ENCODE results near the gene NR1D1. TPM values are rescaled to one million over a fixed set of nuclear protein-coding genes. Genes with fewer than 3 reads are reported as not detected.
A peak's percentile ranks its signal among the peaks of the same experiment; 100 is the strongest.

NR1D1 gene
- total and polyA plus RNA-seq, 2 of the 13 experiments (the other 11 are each of a cell fraction or from before 2014, with no cell fraction given) = 2.1 to 2.7 TPM

DNA sequence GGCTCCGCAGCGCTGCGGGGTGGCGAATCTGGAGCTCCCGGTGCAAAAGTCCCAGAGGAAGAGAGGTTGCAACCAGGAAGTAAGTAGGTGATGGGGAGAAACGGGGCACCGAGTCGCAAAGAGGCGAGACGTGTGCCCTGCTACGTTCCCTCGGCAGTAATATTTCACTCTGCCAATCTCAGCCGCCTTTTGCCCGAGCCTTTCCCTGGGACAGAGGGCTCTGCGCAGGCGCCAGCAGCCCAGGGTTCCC lies at the start of gene NR1D1 (continued):
- TF ChIP-seq, protein P1, sequence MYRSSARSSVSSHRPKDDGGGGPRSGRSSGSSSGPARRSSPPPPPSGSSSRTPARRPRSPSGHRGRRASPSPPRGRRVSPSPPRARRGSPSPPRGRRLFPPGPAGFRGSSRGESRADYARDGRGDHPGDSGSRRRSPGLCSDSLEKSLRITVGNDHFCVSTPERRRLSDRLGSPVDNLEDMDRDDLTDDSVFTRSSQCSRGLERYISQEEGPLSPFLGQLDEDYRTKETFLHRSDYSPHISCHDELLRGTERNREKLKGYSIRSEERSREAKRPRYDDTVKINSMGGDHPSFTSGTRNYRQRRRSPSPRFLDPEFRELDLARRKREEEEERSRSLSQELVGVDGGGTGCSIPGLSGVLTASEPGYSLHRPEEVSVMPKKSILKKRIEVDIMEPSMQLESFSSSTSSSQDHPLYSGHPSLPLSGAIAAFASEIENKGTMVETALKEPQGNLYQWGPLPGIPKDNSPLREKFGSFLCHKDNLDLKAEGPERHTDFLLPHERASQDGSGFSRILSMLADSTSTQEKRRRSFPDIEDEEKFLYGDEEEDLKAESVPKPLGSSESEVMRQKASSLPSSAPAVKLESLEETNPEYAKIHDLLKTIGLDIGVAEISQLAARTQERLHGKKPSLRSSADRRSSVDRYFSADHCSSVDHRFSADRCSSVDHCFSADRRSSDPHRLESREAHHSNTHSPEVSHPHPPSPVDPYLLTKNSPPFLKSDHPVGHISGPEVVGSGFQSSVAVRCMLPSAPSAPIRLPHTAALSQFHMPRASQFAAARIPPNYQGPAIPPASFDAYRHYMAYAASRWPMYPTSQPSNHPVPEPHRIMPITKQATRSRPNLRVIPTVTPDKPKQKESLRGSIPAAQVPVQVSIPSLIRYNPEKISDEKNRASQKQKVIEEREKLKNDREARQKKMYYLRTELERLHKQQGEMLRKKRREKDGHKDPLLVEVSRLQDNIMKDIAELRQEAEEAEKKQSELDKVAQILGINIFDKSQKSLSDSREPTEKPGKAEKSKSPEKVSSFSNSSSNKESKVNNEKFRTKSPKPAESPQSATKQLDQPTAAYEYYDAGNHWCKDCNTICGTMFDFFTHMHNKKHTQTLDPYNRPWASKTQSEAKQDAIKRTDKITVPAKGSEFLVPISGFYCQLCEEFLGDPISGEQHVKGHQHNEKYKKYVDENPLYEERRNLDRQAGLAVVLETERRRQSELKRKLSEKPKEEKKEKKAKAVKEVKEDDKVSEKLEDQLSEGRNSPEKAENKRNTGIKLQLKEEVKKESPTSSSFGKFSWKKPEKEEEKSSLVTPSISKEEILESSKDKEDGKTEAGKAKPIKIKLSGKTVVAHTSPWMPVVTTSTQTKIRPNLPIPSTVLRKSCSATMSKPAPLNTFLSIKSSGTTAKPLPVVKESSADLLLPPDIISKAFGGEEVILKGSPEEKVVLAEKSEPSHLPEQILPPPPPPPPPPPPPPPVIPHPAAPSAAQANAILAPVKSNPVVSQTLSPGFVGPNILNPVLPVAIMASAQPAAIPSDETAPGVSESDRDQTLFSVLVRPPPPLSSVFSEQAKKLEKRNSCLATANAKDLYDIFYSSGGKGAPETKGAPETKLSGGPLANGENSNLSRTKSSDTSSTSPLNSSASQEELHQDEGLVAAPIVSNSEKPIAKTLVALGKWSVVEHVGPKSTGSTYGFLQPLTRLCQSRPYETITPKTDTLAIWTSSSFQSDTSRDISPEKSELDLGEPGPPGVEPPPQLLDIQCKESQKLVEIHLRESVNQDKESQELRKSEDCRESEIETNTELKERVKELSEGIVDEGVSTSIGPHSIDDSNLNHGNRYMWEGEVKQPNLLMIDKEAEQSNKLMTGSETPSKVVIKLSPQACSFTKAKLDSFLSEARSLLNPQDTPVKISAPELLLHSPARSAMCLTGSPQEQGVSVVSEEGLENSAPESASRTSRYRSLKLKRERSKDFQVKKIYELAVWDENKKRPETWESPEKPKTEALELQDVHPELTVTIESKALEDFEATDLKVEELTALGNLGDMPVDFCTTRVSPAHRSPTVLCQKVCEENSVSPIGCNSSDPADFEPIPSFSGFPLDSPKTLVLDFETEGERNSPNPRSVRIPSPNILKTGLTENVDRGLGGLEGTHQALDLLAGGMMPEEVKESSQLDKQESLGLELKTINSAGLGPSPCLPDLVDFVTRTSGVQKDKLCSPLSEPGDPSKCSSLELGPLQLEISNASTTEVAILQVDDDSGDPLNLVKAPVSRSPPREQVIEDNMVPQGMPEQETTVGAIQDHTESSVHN (CRISPR knock-in tag; IDR thresholded peaks at IDR 0.05) = no peak
- no peak for TF ChIP-seq BORCS8-MEF2B (CRISPR knock-in tag; IDR thresholded peaks at IDR 0.05)
- TF ChIP-seq ZKSCAN5 (CRISPR knock-in tag; IDR thresholded peaks at IDR 0.05) = no peak; the same call in 1 of the 2 replicates
- no peak for TF ChIP-seq ZBTB20 (CRISPR knock-in tag; IDR thresholded peaks at IDR 0.05; ENCODE audit: borderline replicate concordance, low read depth)
- TF ChIP-seq, protein P2, sequence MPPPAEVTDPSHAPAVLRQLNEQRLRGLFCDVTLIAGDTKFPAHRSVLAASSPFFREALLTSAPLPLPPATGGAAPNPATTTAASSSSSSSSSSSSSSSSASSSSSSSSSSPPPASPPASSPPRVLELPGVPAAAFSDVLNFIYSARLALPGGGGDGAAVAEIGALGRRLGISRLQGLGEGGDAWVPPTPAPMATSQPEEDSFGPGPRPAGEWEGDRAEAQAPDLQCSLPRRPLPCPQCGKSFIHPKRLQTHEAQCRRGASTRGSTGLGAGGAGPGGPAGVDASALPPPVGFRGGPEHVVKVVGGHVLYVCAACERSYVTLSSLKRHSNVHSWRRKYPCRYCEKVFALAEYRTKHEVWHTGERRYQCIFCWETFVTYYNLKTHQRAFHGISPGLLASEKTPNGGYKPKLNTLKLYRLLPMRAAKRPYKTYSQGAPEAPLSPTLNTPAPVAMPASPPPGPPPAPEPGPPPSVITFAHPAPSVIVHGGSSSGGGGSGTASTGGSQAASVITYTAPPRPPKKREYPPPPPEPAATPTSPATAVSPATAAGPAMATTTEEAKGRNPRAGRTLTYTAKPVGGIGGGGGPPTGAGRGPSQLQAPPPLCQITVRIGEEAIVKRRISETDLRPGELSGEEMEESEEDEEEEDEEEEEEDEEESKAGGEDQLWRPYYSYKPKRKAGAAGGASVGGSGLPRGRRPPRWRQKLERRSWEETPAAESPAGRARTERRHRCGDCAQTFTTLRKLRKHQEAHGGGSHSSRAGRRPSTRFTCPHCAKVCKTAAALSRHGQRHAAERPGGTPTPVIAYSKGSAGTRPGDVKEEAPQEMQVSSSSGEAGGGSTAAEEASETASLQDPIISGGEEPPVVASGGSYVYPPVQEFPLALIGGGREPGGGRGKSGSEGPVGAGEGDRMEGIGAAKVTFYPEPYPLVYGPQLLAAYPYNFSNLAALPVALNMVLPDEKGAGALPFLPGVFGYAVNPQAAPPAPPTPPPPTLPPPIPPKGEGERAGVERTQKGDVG (CRISPR knock-in tag; IDR thresholded peaks at IDR 0.05; ENCODE audit: borderline replicate concordance) = no peak
- TF ChIP-seq, protein P3, sequence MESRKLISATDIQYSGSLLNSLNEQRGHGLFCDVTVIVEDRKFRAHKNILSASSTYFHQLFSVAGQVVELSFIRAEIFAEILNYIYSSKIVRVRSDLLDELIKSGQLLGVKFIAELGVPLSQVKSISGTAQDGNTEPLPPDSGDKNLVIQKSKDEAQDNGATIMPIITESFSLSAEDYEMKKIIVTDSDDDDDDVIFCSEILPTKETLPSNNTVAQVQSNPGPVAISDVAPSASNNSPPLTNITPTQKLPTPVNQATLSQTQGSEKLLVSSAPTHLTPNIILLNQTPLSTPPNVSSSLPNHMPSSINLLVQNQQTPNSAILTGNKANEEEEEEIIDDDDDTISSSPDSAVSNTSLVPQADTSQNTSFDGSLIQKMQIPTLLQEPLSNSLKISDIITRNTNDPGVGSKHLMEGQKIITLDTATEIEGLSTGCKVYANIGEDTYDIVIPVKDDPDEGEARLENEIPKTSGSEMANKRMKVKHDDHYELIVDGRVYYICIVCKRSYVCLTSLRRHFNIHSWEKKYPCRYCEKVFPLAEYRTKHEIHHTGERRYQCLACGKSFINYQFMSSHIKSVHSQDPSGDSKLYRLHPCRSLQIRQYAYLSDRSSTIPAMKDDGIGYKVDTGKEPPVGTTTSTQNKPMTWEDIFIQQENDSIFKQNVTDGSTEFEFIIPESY (CRISPR knock-in tag; IDR thresholded peaks at IDR 0.05) = 0 out of 2 replicates have a peak, but pooled peaks have one; percentile 33
- TF ChIP-seq ZNF24 (IDR thresholded peaks at IDR 0.05) = no peak
- TF ChIP-seq NFE2 (CRISPR knock-in tag; IDR thresholded peaks at IDR 0.05) = peak; percentile 9; the same call in 1 of the 2 replicates
- no peak for TF ChIP-seq TRIM24 (CRISPR knock-in tag; IDR thresholded peaks at IDR 0.05)
- no peak for TF ChIP-seq ZC3H4 (CRISPR knock-in tag; IDR thresholded peaks at IDR 0.05; ENCODE audit: borderline replicate concordance)
- no peak for TF ChIP-seq ZNF546 (CRISPR knock-in tag; conservative IDR thresholded peaks at IDR 0.05)
- TF ChIP-seq ZNF605 (CRISPR knock-in tag; IDR thresholded peaks at IDR 0.05) = no peak
- 0 out of 2 replicates have a peak, but pooled peaks have one; percentile 82 for TF ChIP-seq HOXA7 (CRISPR knock-in tag; IDR thresholded peaks at IDR 0.05)
- no peak for TF ChIP-seq NR2F2 (IDR thresholded peaks at IDR 0.05; ENCODE audit: borderline replicate concordance, low read depth)
- TF ChIP-seq ZNF850 (CRISPR knock-in tag; conservative IDR thresholded peaks at IDR 0.05) = no peak
- no peak for TF ChIP-seq NFE2L2 (IDR thresholded peaks at IDR 0.05; ENCODE audit: low read length)
- no peak for TF ChIP-seq MTA3 (CRISPR knock-in tag; IDR thresholded peaks at IDR 0.05)
- TF ChIP-seq ZNF337 (CRISPR knock-in tag; IDR thresholded peaks at IDR 0.05; ENCODE audit: borderline replicate concordance, low read depth) = no peak
- no peak for TF ChIP-seq PITX1 (CRISPR knock-in tag; IDR thresholded peaks at IDR 0.05)
